H1 (cell line): Measurements from ENCODE around the gene MGAT5B. TPM values are rescaled to one million over a fixed set of nuclear protein-coding genes. Genes with fewer than 3 reads are reported as not detected.

Experiments
- CBX8 ChIP-seq: fragments of 300-800, 300-1000 bp; sonication (generic); IDR thresholded peaks from 2 replicates; pipeline ENCODE4 v1.7.1; 2016; ENCODE audit warnings: low read depth, low read length, borderline replicate concordance
- CEBPB ChIP-seq: IDR thresholded peaks from 2 replicates; pipeline ENCODE4 v1.6.1; 2012; ENCODE audit warnings: low read depth, low read length
- CHD2 ChIP-seq: IDR thresholded peaks from 2 replicates; pipeline ENCODE4 v1.6.1; 2012; ENCODE audit warnings: low read length, improper control_type of control experiment
- CTCF ChIP-seq, 3 experiments: IDR thresholded peaks; 1 replicate in 2 of 3; 2 replicates in 1 of 3; pipeline versions ENCODE4 v1.5.1 to v1.6.1; 2011; ENCODE audit warnings: low read length in 3 of 3, mild to moderate bottlenecking in 3 of 3, inconsistent platforms in 2 of 3, low read depth in 1 of 3, moderate library complexity in 1 of 3; ENCODE audit not compliant: insufficient read depth in 1 of 3; ENCODE audit errors: control extremely low read depth in 1 of 3
- JUN ChIP-seq: IDR thresholded peaks from 2 replicates; pipeline ENCODE4 v1.6.1; 2011; ENCODE audit warnings: low read depth, mild to moderate bottlenecking, improper control_type of control experiment, low read length
- POLR2AphosphoS5 ChIP-seq: IDR thresholded peaks from 2 replicates; pipeline ENCODE4 v1.6.1; 2011; ENCODE audit warnings: low read depth, low read length
- RNF2 ChIP-seq: fragments of 200-900, 300-1000 bp; sonication (generic); IDR thresholded peaks from 2 replicates; pipeline ENCODE4 v1.7.1; 2016; ENCODE audit warnings: borderline replicate concordance, low read depth, mild to moderate bottlenecking, antibody characterized with exemption, low read length; ENCODE audit not compliant: poor library complexity, severe bottlenecking; ENCODE audit errors: missing control alignments
- SRF ChIP-seq: IDR thresholded peaks from 2 replicates; pipeline ENCODE4 v1.6.1; 2011; ENCODE audit warnings: mild to moderate bottlenecking, low read depth, low read length, moderate library complexity
- TAF1 ChIP-seq: IDR thresholded peaks from 2 replicates; pipeline ENCODE4 v1.6.1; 2011; ENCODE audit warnings: mild to moderate bottlenecking, low read depth, low read length
- polyA plus RNA-seq, 7 experiments: library from polyadenylated mRNA; depleted of rRNA in 3 of 7; stranded (reverse) in 5 of 7; unstranded in 2 of 7; fragments of >200 nt in 5 of 7; fragments of 200-250 nt in 2 of 7; gene quantifications; 1 replicate in 5 of 7; 2 replicates in 1 of 7; 4 replicates in 1 of 7; pipeline versions ENCODE4 v1.2.1 to v1.2.3, GENCODE V29; 2011 to 2013; ENCODE audit warnings: missing spikeins in 2 of 7, mixed read lengths in 2 of 7
- total RNA-seq: library from RNA; stranded (reverse); fragmentation: NEBNext Ultra II Directional; extraction: Animal tissue kit (Norgen Biotek cat#: 25700); gene quantifications from 2 replicates; pipeline ENCODE4 v1.2.1, GENCODE V29; 2021

MGAT5B gene
- total and polyA plus RNA-seq, 2 of the 8 experiments (the other 6 are each of a cell fraction or from before 2014, with no cell fraction given), result 7.9 to 8.2 TPM

GRCh38 chr17:76903631-76904030 lies 35.4 kb downstream of the MGAT5B start (continued):
- TF ChIP-seq SRF (no peak), RNF2 (no peak), CEBPB (no peak), POLR2AphosphoS5 (no peak), JUN (no peak), CTCF (IDR thresholded peaks at IDR 0.05; ENCODE audit: control extremely low read depth in 1 of 3, insufficient read depth in 1 of 3, low read depth in 1 of 3, low read length in 3 of 3) (no peak), CHD2 (no peak), TAF1 (no peak), CBX8 (no peak)
